HG03108 (cell line): ENCODE results near the gene ZNF438.

Source experiments
- ATAC-seq: cut with Tn5 transposase; IDR thresholded peaks from one replicate; pipeline ENCODE4 v1.9.1; 2021; ENCODE audit warnings: moderate library complexity; ENCODE audit not compliant: unreplicated experiment

ZNF438 gene

DNA sequence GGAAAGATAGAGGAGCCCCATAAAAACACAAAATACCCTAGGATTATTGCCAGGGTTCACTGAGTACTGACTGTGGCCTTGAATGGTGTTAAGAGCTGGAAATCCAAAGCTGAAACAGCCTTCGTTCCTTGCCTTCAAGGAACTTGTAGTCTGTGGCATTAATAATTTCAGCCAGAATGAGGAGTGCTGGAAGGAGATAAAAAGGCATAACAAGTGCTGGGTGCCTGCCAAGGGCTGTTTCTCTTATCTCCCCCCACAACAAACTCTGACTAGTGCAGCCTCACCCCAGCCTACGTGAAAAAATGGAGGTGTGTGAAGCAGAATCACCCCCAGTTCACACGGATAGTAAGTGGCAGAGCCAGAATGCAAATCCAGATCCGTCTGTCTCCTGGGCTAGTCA, 203.0 kb downstream of the ZNF438 start:
- no peak for ATAC-seq

- ATAC-seq: no peak
Measured at GRCh38 chr10:30828164-30828563, 203.5 kb downstream of the ZNF438 start.

GRCh38 chr10:30827531-30828120, 204.0 kb downstream of the ZNF438 start:
- ATAC-seq: no peak

- no peak for ATAC-seq
Measured at GRCh38 chr10:30826679-30827078, 205.0 kb downstream of the ZNF438 start.

GRCh38 chr10:30825495-30825894, 206.2 kb downstream of the ZNF438 start:
- no peak for ATAC-seq

GRCh38 chr10:30825022-30825421, 206.6 kb downstream of the ZNF438 start:
- no peak for ATAC-seq

- ATAC-seq: no peak
Measured at GRCh38 chr10:30823651-30824050, 208.0 kb downstream of the ZNF438 start.

DNA sequence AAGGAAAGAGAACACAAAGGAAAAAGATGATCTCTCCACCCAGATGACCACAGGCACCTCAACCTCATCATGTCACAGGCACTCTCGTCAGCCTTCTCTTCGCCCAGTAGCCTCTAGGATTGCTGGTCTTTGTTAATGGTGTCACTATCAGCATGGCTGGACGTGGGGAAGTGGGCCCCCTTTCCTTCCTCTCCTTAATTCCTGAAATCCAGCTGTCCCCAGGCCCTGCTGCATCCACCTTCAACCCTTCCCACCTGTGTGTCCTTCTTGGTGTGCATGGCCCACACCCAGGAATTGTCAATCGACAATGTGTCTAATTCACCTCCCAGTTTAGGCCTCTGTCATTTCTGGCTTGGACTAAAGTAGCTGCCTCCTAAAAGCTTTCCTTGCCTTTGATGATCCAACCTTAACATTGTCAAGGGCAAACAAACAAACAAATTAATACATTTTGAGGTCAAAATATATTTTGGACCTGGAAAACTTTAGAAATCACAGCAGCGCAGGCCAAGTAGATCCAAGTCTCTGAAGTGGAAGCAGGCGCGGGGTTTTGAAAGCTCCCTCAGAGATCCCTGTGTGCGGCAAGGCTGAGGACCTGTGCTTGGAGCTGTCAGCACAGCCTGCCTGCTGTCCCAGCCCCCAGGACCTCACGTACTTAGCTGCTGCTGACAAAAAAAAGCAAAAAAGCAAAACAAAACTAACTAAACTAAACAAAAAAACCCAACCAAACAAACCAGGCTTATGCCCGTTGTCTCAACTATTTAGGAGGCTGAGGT, 208.8 kb downstream of the ZNF438 start:
- no peak for ATAC-seq

GRCh38 chr10:30821994-30822692, 209.5 kb downstream of the ZNF438 start:
- no peak for ATAC-seq

DNA sequence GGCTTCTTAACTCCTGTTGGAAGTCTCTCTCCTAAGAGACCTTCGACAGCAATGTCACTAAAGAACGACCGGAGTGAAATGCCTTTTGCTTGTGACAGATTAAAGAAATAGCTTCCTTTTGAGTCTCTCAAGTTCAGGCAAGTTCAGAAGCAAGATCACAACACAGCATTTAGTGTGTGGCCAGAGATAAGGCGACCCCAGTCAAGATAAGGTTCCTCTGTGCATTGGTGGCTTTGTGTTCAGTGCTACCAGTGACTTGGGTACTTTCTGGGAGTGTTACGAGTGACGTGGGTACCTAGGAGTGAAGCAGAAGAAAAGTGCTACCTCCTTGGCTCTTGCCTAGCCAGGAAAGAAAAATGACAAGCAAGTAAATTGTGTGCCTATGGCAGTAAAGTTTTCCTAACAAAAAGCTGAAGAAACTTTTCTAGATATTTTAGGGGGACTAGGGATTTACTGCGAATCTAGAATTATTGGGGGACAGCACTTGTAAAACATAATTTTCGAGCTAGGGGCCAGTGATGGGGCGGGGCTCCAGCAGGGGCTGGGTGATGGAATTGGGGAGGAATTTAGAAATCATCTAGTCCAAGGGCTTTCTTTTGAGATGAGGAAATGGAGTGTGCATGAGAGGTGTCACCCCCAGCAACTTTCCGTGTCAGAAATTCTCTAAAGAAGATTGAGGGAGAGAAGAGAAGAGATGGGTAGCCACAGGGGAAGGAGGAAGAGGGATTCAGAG, 210.2 kb downstream of the ZNF438 start:
- no peak for ATAC-seq

DNA sequence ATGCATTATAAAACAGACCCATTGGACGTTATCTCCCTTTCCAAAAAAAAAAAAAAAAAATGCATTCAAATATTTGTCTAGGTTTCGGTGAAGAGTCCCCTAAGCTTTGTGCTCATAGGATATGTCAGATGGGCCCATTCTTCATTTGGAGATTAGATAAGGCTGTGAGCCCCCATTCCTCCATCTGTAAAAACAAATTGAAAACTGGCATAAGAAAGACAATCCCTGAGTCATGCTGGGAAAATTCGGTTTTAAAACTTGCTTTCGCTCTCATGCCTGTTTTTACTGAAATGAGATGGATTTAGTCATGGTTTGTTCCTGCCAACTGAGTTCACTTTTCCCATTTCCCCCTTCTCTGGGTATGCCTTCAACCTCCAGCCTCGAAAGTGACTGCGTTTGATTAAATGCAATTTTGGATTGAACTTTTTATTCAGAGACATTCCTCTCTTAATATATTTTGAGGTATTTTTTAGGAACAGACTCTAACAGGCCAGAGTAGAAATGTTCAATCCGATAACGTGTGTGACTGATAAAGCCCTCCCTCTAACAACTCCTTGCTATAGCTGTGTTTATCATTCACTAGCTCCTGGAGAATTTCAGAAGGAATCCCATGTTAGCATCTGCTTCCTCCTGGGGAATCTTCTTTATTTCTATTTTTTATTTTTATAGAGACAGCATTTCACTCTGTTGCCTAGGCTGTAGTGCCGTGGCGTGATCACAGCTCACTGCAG, 211.2 kb downstream of the ZNF438 start:
- ATAC-seq: no peak

- no peak for ATAC-seq
Measured at GRCh38 chr10:30819341-30820181, 212.1 kb downstream of the ZNF438 start.

DNA sequence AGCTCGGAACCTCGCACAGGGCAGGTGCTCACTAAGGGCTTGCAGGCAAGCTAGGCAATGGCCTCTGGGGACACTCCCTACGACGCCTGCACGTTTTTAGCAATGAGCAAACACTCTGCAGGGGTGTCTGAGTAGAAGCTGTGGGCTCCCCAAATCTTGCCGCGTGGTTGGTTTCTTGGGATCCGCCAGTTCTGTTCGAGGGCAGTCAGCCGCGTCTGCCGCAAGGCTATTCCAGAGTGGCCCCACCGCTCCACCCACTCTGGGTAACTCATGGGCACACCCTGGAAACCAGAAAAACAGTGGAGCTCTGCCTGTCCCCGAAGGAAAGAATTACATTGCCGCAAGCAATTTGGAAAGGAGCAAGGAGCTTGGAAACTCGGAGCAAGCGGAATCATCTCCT, 212.8 kb downstream of the ZNF438 start:
- ATAC-seq: no peak

- ATAC-seq: no peak
Measured at GRCh38 chr10:30818010-30818660, 213.5 kb downstream of the ZNF438 start.

DNA sequence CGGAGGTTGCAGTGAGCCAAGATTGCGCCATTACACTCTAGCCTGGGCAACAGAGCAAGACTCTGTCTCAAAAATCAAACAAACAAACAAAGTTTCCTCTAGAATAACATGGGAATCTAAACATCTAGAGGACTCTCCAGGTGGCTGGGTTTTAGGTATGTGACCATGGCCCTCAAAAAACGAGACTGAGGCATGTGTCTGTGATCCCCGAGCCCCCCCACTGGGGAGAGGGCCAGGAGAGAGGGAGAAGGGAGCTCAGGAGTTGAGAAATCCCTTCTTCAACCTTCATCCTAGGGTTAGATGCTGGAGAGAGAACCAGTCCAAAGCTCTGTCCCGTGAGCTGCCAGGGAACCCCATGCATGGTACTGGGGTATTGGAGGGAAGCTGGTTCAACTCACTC, 214.1 kb downstream of the ZNF438 start:
- no peak for ATAC-seq

- ATAC-seq: no peak
Measured at GRCh38 chr10:30816820-30817171, 214.9 kb downstream of the ZNF438 start.

DNA sequence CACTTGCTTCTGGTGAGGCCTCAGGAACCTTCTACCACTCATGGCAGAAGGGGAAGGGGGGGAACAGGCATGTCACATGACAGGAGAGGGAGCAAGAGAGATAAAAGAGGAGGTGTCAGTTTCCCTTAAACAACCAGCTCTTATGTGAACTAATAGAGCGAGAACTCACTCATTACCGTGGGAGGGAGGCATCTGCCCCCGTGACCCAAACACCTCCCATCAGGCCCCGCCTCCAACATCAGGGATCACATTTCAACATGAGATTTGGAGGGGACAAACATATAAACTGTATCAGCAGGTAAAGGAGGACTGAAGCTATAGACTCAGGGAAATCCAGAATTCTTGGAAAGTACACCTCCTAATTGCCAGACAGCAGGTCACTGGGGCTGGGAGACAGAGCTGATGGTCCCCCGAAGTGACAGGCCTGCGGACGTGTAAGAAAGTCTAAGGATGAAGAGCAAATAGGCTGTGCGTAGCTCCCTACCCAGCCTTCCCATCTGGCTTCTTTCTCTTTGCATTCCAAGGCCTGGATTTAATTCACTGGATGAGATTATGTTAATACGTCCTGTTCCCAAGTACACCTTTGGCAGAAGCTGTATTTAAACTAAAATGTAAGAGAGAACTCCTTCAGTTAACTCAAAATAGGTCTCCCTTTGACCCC, 215.4 kb downstream of the ZNF438 start:
- no peak for ATAC-seq

DNA sequence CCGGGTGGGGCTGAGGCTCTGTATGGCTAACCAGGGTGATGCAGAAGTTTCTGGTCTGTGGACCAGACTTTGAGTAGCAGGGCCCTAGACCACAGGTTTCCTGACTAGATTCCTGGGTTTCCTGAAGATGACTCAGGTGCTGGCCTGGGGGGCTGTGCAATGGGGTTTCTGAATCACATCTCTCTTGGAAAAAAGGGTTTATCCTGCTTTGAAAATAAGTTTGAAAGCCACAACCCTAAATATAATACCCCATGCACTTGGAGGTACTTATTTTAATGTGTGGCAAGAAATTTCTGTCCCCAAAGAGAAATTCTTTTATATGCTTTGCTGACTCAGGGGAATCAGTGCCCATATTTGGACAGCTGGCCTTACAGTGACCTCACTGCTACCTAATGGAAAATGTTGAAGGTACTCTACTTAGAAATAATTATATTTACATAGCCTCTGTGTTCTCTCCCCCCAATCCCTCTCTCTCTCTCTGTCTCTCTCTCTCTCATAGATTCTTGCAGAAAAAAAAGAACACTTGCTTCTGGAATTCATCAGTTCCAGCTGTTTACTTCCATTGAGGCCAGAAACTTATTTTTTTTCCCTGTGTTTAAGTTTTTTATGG, 217.7 kb downstream of the ZNF438 start:
- no peak for ATAC-seq
